ENCODE measurements around the gene PALLD. TPM values are rescaled to one million over a fixed set of nuclear protein-coding genes. Genes with fewer than 3 reads are reported as not detected.

The PALLD gene
- total and polyA plus RNA-seq, 2 of the 13 experiments (the other 11 are each of a cell fraction or from before 2014, with no cell fraction given): 0.50 to 1.5 TPM

DNA sequence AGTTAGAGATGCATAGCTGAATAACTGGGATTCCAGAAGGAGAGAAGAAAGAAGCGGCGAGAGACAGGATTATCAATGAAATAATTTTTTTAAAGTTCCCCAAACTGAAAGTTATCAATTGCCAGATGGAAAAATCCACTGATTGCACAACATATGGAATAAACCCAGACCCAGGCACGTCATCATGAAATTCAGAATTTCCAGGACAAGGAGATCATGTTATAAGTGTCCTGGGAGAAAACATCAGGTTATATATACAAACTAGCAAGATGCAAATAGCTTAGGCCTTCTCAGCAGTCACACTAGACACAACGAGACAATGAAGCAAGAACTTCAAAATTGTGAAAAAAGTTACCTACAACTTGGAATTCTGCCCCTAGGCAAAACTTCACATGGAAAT, 200.0 kb downstream of the PALLD start:
- H2AFZ ChIP-seq (ENCODE audit: low read length): no peak overlapping the region
- no peak overlapping the region for H3K9ac ChIP-seq (ENCODE audit: insufficient read depth, low read depth, low read length)
- H3K4me3 ChIP-seq (replicated peaks in 1 of 3; ENCODE audit: insufficient read depth in 1 of 3, low read depth in 2 of 3, low read length in 3 of 3): no peak overlapping the region
- ChIA-PET POLR2A (no interaction called here), CTCF (ENCODE audit: low intra/inter-chr PET ratio, low total read pairs) (no interaction called here)
- TF ChIP-seq MEF2D (CRISPR knock-in tag; IDR thresholded peaks at IDR 0.05) (no peak), CEBPB (IDR thresholded peaks at IDR 0.05; ENCODE audit: borderline replicate concordance, low read depth, low read length) (peak; percentile 36; the same call in 1 of the 2 replicates), MATR3 (CRISPR knock-in tag; IDR thresholded peaks at IDR 0.05) (no peak), PAX8 (CRISPR knock-in tag; IDR thresholded peaks at IDR 0.05; ENCODE audit: borderline replicate concordance) (no peak)
- TF ChIP-seq, protein P1, sequence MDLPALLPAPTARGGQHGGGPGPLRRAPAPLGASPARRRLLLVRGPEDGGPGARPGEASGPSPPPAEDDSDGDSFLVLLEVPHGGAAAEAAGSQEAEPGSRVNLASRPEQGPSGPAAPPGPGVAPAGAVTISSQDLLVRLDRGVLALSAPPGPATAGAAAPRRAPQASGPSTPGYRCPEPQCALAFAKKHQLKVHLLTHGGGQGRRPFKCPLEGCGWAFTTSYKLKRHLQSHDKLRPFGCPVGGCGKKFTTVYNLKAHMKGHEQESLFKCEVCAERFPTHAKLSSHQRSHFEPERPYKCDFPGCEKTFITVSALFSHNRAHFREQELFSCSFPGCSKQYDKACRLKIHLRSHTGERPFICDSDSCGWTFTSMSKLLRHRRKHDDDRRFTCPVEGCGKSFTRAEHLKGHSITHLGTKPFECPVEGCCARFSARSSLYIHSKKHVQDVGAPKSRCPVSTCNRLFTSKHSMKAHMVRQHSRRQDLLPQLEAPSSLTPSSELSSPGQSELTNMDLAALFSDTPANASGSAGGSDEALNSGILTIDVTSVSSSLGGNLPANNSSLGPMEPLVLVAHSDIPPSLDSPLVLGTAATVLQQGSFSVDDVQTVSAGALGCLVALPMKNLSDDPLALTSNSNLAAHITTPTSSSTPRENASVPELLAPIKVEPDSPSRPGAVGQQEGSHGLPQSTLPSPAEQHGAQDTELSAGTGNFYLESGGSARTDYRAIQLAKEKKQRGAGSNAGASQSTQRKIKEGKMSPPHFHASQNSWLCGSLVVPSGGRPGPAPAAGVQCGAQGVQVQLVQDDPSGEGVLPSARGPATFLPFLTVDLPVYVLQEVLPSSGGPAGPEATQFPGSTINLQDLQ (CRISPR knock-in tag; IDR thresholded peaks at IDR 0.05): no peak
- H3K4me1 ChIP-seq (ENCODE audit: insufficient read depth, low read length): peaks cover 7% of the 10 kb centered on the region
- no peak for FAIRE-seq
- H3K4me2 ChIP-seq (ENCODE audit: low read depth, low read length): no peak overlapping the region
- no peak for ATAC-seq
- H4K20me1 ChIP-seq (ENCODE audit: insufficient read depth, low read length): no peaks in the 10 kb centered on the region
- in situ Hi-C loops (cut with HindIII; ENCODE audit: extremely low pct_ligation_motif_present, low pct_unique_long_range_greater_than_20kb): no loop called here
- no peak for DNase-seq (ENCODE audit: low spot score)
- no peaks in the 10 kb centered on the region for H3K36me3 ChIP-seq (replicated peaks in 1 of 2; ENCODE audit: control insufficient read depth in 1 of 2, insufficient read depth in 2 of 2, low read length in 2 of 2)
- H3K27me3 ChIP-seq (ENCODE audit: control insufficient read depth in 1 of 2, insufficient read depth in 2 of 2, low read length in 2 of 2): no peaks in the 10 kb centered on the region
- H3K79me2 ChIP-seq (ENCODE audit: insufficient read depth, low read length): no peaks in the 10 kb centered on the region
- WGBS (ENCODE audit: low lambda C conversion rate): 39% methylated on average over 4 of the region's 4 CpGs
- H3K27ac ChIP-seq (ENCODE audit: extremely low read length, insufficient read depth, low read length): no peak overlapping the region
- intact Hi-C loops (cut with micrococcal nuclease; ENCODE audit: unreplicated experiment): no loop called here
- no TSS peak for BruUV-seq (replicated peaks)
- no peaks in the 10 kb centered on the region for H3K9me3 ChIP-seq (ENCODE audit: low read length)

DNA sequence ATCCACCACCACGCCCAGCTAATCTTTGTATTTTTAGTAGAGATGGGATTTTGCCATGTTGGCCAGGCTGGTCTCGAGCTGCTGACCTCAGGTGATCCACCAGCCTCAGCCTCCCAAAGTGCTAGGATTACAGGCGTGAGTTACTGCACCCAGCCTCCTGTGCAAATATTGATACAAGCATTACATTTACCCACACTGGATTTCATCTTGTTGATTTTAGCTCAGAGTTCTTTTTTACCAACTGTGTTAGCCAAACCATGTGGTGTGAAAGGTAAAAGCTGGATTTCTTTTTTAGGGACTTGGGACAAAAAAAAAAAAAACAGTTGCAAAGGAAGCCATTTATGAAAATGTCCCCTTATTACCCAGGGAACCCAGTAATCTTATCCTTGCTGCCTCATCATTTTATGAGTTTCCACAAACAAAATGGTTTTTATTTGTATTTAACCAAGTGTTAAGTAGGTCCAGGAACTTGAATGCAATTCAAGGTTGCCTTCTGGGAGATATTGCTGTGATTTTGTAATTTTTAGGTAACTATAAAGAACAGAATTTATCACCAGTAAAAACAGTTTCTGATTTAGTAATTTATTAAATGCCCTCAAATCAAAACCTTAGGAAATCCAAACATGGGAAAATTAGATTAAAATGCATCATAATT, 202.5 kb downstream of the PALLD start:
- Histone ChIP-seq H3K27me3 (ENCODE audit: control insufficient read depth in 1 of 2, insufficient read depth in 2 of 2, low read length in 2 of 2) (no peaks in the 10 kb centered on the region), H4K20me1 (ENCODE audit: insufficient read depth, low read length) (no peaks in the 10 kb centered on the region), H3K4me2 (ENCODE audit: low read depth, low read length) (no peak overlapping the region), H3K27ac (ENCODE audit: extremely low read length, insufficient read depth, low read length) (no peak overlapping the region), H3K4me3 (replicated peaks in 1 of 3; ENCODE audit: insufficient read depth in 1 of 3, low read depth in 2 of 3, low read length in 3 of 3) (no peak overlapping the region), H3K9me3 (ENCODE audit: low read length) (no peaks in the 10 kb centered on the region), H3K79me2 (ENCODE audit: insufficient read depth, low read length) (no peaks in the 10 kb centered on the region), H3K9ac (ENCODE audit: insufficient read depth, low read depth, low read length) (no peak overlapping the region), H3K4me1 (ENCODE audit: insufficient read depth, low read length) (peaks cover 7% of the 10 kb centered on the region), H2AFZ (ENCODE audit: low read length) (no peak overlapping the region), H3K36me3 (replicated peaks in 1 of 2; ENCODE audit: control insufficient read depth in 1 of 2, insufficient read depth in 2 of 2, low read length in 2 of 2) (no peaks in the 10 kb centered on the region)
- FAIRE-seq (no peak), ATAC-seq (peak; percentile 65), DNase-seq (ENCODE audit: low spot score) (peak; percentile 57)
- intact Hi-C loops (cut with micrococcal nuclease; ENCODE audit: unreplicated experiment): no loop called here
- POLR2A ChIA-PET: no interaction called here
- in situ Hi-C loops (cut with HindIII; ENCODE audit: extremely low pct_ligation_motif_present, low pct_unique_long_range_greater_than_20kb): no loop called here
- CTCF ChIA-PET (ENCODE audit: low intra/inter-chr PET ratio, low total read pairs): no interaction called here
- 0% methylated on average over 2 of the region's 3 CpGs for WGBS (ENCODE audit: low lambda C conversion rate)
- no TSS peak for BruUV-seq (replicated peaks)
- TF ChIP-seq ZBTB21 (CRISPR knock-in tag; IDR thresholded peaks at IDR 0.05): no peak
- TF ChIP-seq KDM1A (CRISPR knock-in tag; IDR thresholded peaks at IDR 0.05): peak; percentile 61; the same call in 1 of the 2 replicates
- no peak for TF ChIP-seq ZMAT3 (CRISPR knock-in tag; conservative IDR thresholded peaks at IDR 0.05)
- TF ChIP-seq FOXP1 (IDR thresholded peaks at IDR 0.05): no peak
- TF ChIP-seq FOXP1 (CRISPR knock-in tag; IDR thresholded peaks at IDR 0.05): no peak
- TF ChIP-seq WIZ (CRISPR knock-in tag; IDR thresholded peaks at IDR 0.05): no peak
- TF ChIP-seq, protein P2, sequence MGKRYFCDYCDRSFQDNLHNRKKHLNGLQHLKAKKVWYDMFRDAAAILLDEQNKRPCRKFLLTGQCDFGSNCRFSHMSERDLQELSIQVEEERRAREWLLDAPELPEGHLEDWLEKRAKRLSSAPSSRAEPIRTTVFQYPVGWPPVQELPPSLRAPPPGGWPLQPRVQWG (CRISPR knock-in tag; IDR thresholded peaks at IDR 0.05; ENCODE audit: borderline replicate concordance, low read depth): no peak
- 0 out of 2 replicates have a peak, but pooled peaks have one; percentile 44 for TF ChIP-seq ZNF614 (CRISPR knock-in tag; IDR thresholded peaks at IDR 0.05; ENCODE audit: borderline replicate concordance)
- TF ChIP-seq ZNF879 (CRISPR knock-in tag; IDR thresholded peaks at IDR 0.05): no peak
- no peak for TF ChIP-seq NFIB (CRISPR knock-in tag; IDR thresholded peaks at IDR 0.05; ENCODE audit: borderline replicate concordance)
- TF ChIP-seq, protein P3, sequence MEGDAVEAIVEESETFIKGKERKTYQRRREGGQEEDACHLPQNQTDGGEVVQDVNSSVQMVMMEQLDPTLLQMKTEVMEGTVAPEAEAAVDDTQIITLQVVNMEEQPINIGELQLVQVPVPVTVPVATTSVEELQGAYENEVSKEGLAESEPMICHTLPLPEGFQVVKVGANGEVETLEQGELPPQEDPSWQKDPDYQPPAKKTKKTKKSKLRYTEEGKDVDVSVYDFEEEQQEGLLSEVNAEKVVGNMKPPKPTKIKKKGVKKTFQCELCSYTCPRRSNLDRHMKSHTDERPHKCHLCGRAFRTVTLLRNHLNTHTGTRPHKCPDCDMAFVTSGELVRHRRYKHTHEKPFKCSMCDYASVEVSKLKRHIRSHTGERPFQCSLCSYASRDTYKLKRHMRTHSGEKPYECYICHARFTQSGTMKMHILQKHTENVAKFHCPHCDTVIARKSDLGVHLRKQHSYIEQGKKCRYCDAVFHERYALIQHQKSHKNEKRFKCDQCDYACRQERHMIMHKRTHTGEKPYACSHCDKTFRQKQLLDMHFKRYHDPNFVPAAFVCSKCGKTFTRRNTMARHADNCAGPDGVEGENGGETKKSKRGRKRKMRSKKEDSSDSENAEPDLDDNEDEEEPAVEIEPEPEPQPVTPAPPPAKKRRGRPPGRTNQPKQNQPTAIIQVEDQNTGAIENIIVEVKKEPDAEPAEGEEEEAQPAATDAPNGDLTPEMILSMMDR (CRISPR knock-in tag; IDR thresholded peaks at IDR 0.05): no peak
